Keratinocyte (primary cell): ENCODE results near the gene BMP7. TPM values are rescaled to one million over a fixed set of nuclear protein-coding genes. Genes with fewer than 3 reads are reported as not detected.

Experiments used
- DNase-seq: peaks from one replicate; pipeline ENCODE4 v3.0.0-alpha.2; 2011; ENCODE audit warnings: low read depth, missing footprints, low spot score
- FAIRE-seq: peaks from 2 replicates; lab custom pipeline; 2011; peaks lifted over from hg19 to GRCh38; lab: Jason Lieb, UNC
- H2AFZ ChIP-seq: 2 replicates; pipeline ENCODE4 v1.6.0; 2012; ENCODE audit warnings: low read length, control low read depth, inconsistent platforms; ENCODE audit not compliant: control insufficient read depth
- H3K27ac ChIP-seq: 2 replicates; pipeline ENCODE4 v1.5.1; 2011; ENCODE audit warnings: low read length; ENCODE audit not compliant: control insufficient read depth, insufficient read depth
- H3K27me3 ChIP-seq: 3 replicates; pipeline ENCODE4 v1.6.0; 2011; ENCODE audit warnings: low read length; ENCODE audit not compliant: control insufficient read depth, insufficient read depth; ENCODE audit errors: extremely low read depth
- H3K36me3 ChIP-seq, 2 experiments: 2 replicates in 1 of 2; 3 replicates in 1 of 2; pipeline ENCODE4 v1.5.1; 2011; ENCODE audit warnings: low read length in 2 of 2, mild to moderate bottlenecking in 1 of 2; ENCODE audit not compliant: control insufficient read depth in 2 of 2, insufficient read depth in 2 of 2; ENCODE audit errors: extremely low read depth in 1 of 2
- H3K4me1 ChIP-seq: 3 replicates; pipeline ENCODE4 v1.5.1; 2011; ENCODE audit warnings: low read length; ENCODE audit not compliant: control insufficient read depth, insufficient read depth; ENCODE audit errors: extremely low read depth
- H3K4me2 ChIP-seq: 3 replicates; pipeline ENCODE4 v1.6.0; 2011; ENCODE audit warnings: low read depth, low read length; ENCODE audit not compliant: control insufficient read depth, insufficient read depth; ENCODE audit errors: extremely low read depth
- H3K4me3 ChIP-seq, 3 experiments: fragments of 200-600 bp in 1 of 3; sonication (generic) in 1 of 3; 2 replicates in 2 of 3; 3 replicates in 1 of 3; pipeline ENCODE4 v1.5.1; 2011 to 2016; ENCODE audit warnings: low read length in 3 of 3, mild to moderate bottlenecking in 3 of 3, control low read depth in 2 of 3, inconsistent platforms in 1 of 3, low read depth in 1 of 3, mixed read lengths in 1 of 3, mixed run types in 1 of 3, moderate library complexity in 1 of 3; ENCODE audit not compliant: control insufficient read depth in 2 of 3, insufficient read depth in 2 of 3; ENCODE audit errors: extremely low read depth in 1 of 3
- H3K79me2 ChIP-seq: 2 replicates; pipeline ENCODE4 v1.6.0; 2012; ENCODE audit warnings: low read length; ENCODE audit not compliant: control insufficient read depth, insufficient read depth
- H3K9ac ChIP-seq: 3 replicates; pipeline ENCODE4 v1.6.0; 2011; ENCODE audit warnings: low read length; ENCODE audit not compliant: control insufficient read depth, insufficient read depth; ENCODE audit errors: extremely low read depth
- H3K9me1 ChIP-seq: 3 replicates; pipeline ENCODE4 v1.6.0; 2011; ENCODE audit warnings: low read length; ENCODE audit not compliant: control insufficient read depth, insufficient read depth; ENCODE audit errors: extremely low read depth
- H3K9me3 ChIP-seq: 2 replicates; pipeline ENCODE4 v1.5.1; 2012; ENCODE audit warnings: low read depth, low read length; ENCODE audit not compliant: control insufficient read depth
- H4K20me1 ChIP-seq: 3 replicates; pipeline ENCODE4 v1.6.0; 2011; ENCODE audit warnings: low read length; ENCODE audit not compliant: control insufficient read depth, insufficient read depth; ENCODE audit errors: extremely low read depth
- EZH2 ChIP-seq: IDR thresholded peaks from one replicate; pipeline ENCODE4 v1.6.1; 2012; ENCODE audit warnings: inconsistent platforms, mild to moderate bottlenecking, low read length, moderate library complexity
- dilution Hi-C: fragments of 300-500 bp; cut with MboI; formaldehyde crosslinking; loops from one replicate; pipeline ENCODE4 v1.7.0; 2020; ENCODE audit warnings: low sequenced_read_pairs; ENCODE audit not compliant: extremely low pct_ligation_motif_present
- polyA plus RNA-seq, 5 experiments: library from polyadenylated mRNA; depleted of rRNA in 3 of 5; stranded (reverse) in 3 of 5; stranded (forward) in 1 of 5; unstranded in 1 of 5; fragments of >200 nt; gene quantifications; 1 replicate in 1 of 5; 2 replicates in 3 of 5; 3 replicates in 1 of 5; pipeline versions ENCODE4 v1.2.1 to v1.2.3, GENCODE V29; 2011 to 2012; ENCODE audit warnings: missing spikeins in 2 of 5, low read depth in 1 of 5, low replicate concordance in 1 of 5
- TF ChIP-seq, protein P1 (sequence below), 3 experiments: IDR thresholded peaks in 1 of 3; conservative IDR thresholded peaks in 1 of 3; optimal IDR thresholded peaks in 1 of 3; 2 replicates in 2 of 3; 3 replicates in 1 of 3; pipeline versions ENCODE3 to v1.5.1; 2011; ENCODE audit warnings: low read length in 3 of 3, mild to moderate bottlenecking in 3 of 3, moderate library complexity in 2 of 3, control low read depth in 1 of 3, inconsistent platforms in 1 of 3; ENCODE audit not compliant: insufficient read depth in 2 of 3; ENCODE audit errors: extremely low read depth in 1 of 3

Gene BMP7
- polyA plus RNA-seq, 1 donor (not counting 4 experiments of a cell fraction or from before 2014, with no cell fraction given), result 0.29 TPM

DNA sequence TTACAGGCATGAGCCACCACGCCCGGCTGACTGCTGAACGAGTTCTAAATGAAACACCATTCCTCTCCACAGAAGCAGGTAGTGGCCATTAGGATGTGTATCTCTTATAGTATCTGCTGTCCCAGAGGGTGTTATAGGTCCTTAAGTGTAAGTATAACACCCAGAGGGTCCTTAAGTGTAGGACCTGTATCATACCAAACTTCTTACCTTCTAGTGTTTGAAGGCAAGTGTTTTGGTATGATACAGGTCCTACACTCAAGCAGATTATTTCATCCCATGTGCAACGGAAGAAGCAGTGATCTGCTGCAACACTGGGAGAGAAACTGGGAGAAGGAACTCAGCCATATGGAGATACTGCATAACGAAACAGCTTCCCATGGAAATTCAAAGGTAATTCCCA lies 17.4 kb downstream of the BMP7 start:
- Histone ChIP-seq H4K20me1 (no peaks in the 10 kb centered on the region), H3K4me1 (no peaks in the 10 kb centered on the region), H3K9me1 (no peaks in the 10 kb centered on the region), H3K27ac (no peak overlapping the region), H3K9ac (no peak overlapping the region), H3K27me3 (peaks cover 21% of the 10 kb centered on the region), H3K36me3 (no peaks in the 10 kb centered on the region), H2AFZ (no peak overlapping the region), H3K79me2 (no peaks in the 10 kb centered on the region), H3K4me3 (no peak overlapping the region), H3K4me2 (no peak overlapping the region), H3K9me3 (no peaks in the 10 kb centered on the region)
- FAIRE-seq, result no peak
- dilution Hi-C loops, result no loop called here
- TF ChIP-seq, protein P1, sequence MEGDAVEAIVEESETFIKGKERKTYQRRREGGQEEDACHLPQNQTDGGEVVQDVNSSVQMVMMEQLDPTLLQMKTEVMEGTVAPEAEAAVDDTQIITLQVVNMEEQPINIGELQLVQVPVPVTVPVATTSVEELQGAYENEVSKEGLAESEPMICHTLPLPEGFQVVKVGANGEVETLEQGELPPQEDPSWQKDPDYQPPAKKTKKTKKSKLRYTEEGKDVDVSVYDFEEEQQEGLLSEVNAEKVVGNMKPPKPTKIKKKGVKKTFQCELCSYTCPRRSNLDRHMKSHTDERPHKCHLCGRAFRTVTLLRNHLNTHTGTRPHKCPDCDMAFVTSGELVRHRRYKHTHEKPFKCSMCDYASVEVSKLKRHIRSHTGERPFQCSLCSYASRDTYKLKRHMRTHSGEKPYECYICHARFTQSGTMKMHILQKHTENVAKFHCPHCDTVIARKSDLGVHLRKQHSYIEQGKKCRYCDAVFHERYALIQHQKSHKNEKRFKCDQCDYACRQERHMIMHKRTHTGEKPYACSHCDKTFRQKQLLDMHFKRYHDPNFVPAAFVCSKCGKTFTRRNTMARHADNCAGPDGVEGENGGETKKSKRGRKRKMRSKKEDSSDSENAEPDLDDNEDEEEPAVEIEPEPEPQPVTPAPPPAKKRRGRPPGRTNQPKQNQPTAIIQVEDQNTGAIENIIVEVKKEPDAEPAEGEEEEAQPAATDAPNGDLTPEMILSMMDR (optimal IDR thresholded peaks at IDR 0.05 in 1 of 3, IDR thresholded peaks at IDR 0.05 in 1 of 3, conservative IDR thresholded peaks at IDR 0.05 in 1 of 3; ENCODE audit: extremely low read depth in 1 of 3, insufficient read depth in 2 of 3, low read length in 3 of 3), result no peak
- TF ChIP-seq EZH2, result no peak
- DNase-seq, result no peak

DNA sequence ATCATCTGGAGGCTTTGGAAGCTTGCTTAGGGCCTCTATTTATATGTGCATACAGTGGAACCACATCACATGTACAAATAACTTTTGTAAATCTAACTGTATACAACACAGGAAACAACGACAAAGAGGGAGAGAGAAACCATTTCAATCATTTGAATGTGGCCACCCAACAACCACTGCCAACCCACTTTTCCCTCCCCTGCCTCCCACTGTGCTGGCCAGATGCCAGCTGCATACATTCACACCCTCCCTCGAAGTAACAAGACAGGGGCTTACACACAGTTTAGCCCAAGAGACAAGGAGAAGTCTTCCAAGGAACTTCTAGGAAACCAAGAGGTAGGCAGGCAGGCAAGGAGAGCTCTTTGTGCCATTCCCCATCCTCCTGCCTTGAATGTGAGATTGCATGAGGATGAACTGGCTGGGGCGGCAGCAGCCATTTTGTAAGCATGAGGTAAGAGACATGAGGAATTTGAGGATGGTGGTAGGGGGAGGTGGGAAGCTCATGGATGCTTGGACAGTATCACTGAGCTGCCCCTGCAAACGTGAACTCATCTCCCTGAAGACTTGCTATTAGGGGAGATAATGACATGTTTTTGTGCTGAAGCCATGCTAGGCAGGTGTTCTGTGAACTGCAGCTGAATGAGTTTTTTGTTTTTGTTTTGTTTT lies 18.2 kb downstream of the BMP7 start:
- dilution Hi-C loops, result no loop called here
- no peak overlapping the region for H3K9ac ChIP-seq
- no peaks in the 10 kb centered on the region for H4K20me1 ChIP-seq
- no peaks in the 10 kb centered on the region for H3K79me2 ChIP-seq
- no peak overlapping the region for H2AFZ ChIP-seq
- H3K4me3 ChIP-seq, result no peak overlapping the region
- peaks cover 8% of the 10 kb centered on the region for H3K4me1 ChIP-seq
- TF ChIP-seq, protein P1 (optimal IDR thresholded peaks at IDR 0.05 in 1 of 3, IDR thresholded peaks at IDR 0.05 in 1 of 3, conservative IDR thresholded peaks at IDR 0.05 in 1 of 3; ENCODE audit: extremely low read depth in 1 of 3, insufficient read depth in 2 of 3, low read length in 3 of 3), result no peak
- TF ChIP-seq EZH2, result no peak
- H3K27me3 ChIP-seq, result peaks cover 21% of the 10 kb centered on the region
- no peaks in the 10 kb centered on the region for H3K9me3 ChIP-seq
- no peaks in the 10 kb centered on the region for H3K36me3 ChIP-seq
- no peaks in the 10 kb centered on the region for H3K9me1 ChIP-seq
- no peak for FAIRE-seq
- no peak for DNase-seq
- no peak overlapping the region for H3K27ac ChIP-seq
- no peak overlapping the region for H3K4me2 ChIP-seq
